Spleen (tissue), 11 donors: ENCODE measurements around the gene PSMC1. TPM values are rescaled to one million over a fixed set of nuclear protein-coding genes. Genes with fewer than 3 reads are reported as not detected.

ENCODE experiments used
- DNase-seq: peaks from one replicate; pipeline ENCODE4 v3.0.0-alpha.2; 2020
- H3K27ac ChIP-seq, 8 donors: fragments of 200-600 bp; sonication (generic) in 7 of 8; 1 replicate in 4 of 8; 2 replicates in 4 of 8; pipeline versions ENCODE4 v1.5.0 to v1.8.0; 2016 to 2021; ENCODE audit warnings: inconsistent platforms in 4 of 8, mild to moderate bottlenecking in 4 of 8, moderate library complexity in 1 of 8
- H3K27me3 ChIP-seq, 7 donors: fragments of 200-600 bp; sonication (generic) in 6 of 7; replicated peaks in 1 of 7; 1 replicate in 4 of 7; 2 replicates in 3 of 7; pipeline versions ENCODE4 v1.5.0 to v1.8.0; 2016 to 2021; ENCODE audit warnings: inconsistent platforms in 3 of 7, mild to moderate bottlenecking in 1 of 7
- H3K36me3 ChIP-seq, 6 donors: fragments of 200-600 bp; sonication (generic) in 5 of 6; 1 replicate in 4 of 6; 2 replicates in 2 of 6; pipeline versions ENCODE4 v1.5.0 to v1.8.0; 2016 to 2021; ENCODE audit warnings: inconsistent platforms in 2 of 6
- H3K4me1 ChIP-seq, 6 donors: fragments of 200-600 bp; sonication (generic) in 5 of 6; 1 replicate in 3 of 6; 2 replicates in 3 of 6; pipeline versions ENCODE4 v1.5.0 to v1.8.0; 2016 to 2021; ENCODE audit warnings: inconsistent platforms in 3 of 6
- H3K4me3 ChIP-seq, 8 donors: fragments of 200-600 bp; sonication (generic) in 7 of 8; 1 replicate in 4 of 8; 2 replicates in 4 of 8; pipeline versions ENCODE4 v1.5.0 to v1.8.0; 2016 to 2021; ENCODE audit warnings: inconsistent platforms in 4 of 8, mild to moderate bottlenecking in 4 of 8, moderate library complexity in 2 of 8
- H3K9me3 ChIP-seq, 8 donors: fragments of 200-600 bp; sonication (generic) in 7 of 8; 1 replicate in 4 of 8; 2 replicates in 4 of 8; pipeline versions ENCODE4 v1.5.0 to v1.8.0; 2016 to 2021; ENCODE audit warnings: inconsistent platforms in 4 of 8
- POLR2A ChIP-seq, 3 donors: fragments of 450-650 bp; IDR thresholded peaks; one replicate each; pipeline ENCODE4 v1.5.1; 2017; ENCODE audit warnings: antibody characterized with exemption in 3 of 3, mild to moderate bottlenecking in 1 of 3
- POLR2AphosphoS5 ChIP-seq, 3 donors: sonication (generic); formaldehyde crosslinking; IDR thresholded peaks; one replicate each; pipeline ENCODE4 v1.5.1; 2017; ENCODE audit warnings: antibody characterized with exemption in 3 of 3
- WGBS, 5 donors: extraction: QIAGEN DNeasy Blood & Tissue Kit in 3 of 5; methylation state at CpG; one replicate each; pipeline versions ENCODE4 v1.1.5 to v1.1.7; 2013 to 2018; 5-methylcytosine and 5-hydroxymethylcytosine counted together
- intact Hi-C: fragments of 100-400 bp; cut with DNase I; formaldehyde crosslinking; loops from one replicate; pipeline ENCODE4 v1.15.0; 2023; ENCODE audit warnings: low total_unique reads
- polyA plus RNA-seq, 3 donors: library from polyadenylated mRNA; stranded (reverse); fragments of 200-250 nt; gene quantifications; one replicate each; pipeline ENCODE4 v1.2.1, GENCODE V29; 2013
- total RNA-seq, 7 donors: library from RNA; depleted of rRNA in 3 of 7; stranded (reverse); fragments of >200 nt in 3 of 7; fragmentation: NEBNext Ultra II Directional in 4 of 7; extraction: Animal tissue kit (Norgen Biotek cat#: 25700) in 4 of 7; gene quantifications; one replicate each; pipeline versions ENCODE4 v1.1.0 to v1.2.1, GENCODE V29; 2016 to 2021
- TF ChIP-seq, protein P1 (sequence below), 11 experiments: fragments of 200-600 bp in 7 of 11; fragments of 450-650 bp in 4 of 11; sonication (generic) in 4 of 11; IDR thresholded peaks in 8 of 11; conservative IDR thresholded peaks in 3 of 11; 1 replicate in 7 of 11; 2 replicates in 4 of 11; pipeline versions ENCODE4 v1.4.0 to v1.8.0; 2016 to 2021; ENCODE audit warnings: antibody characterized with exemption in 11 of 11, inconsistent platforms in 4 of 11, mild to moderate bottlenecking in 1 of 11
- donor health status: healthy with polysubstance abuse.
- donor health status: DM: no; HTN: no; CAD: no; lungs with moderate emphysema.
- donor health status: DM: no; HTN: no; CAD: no.
- donor health status: Bipolar disorder and iron deficiency.
- donor health status: healthy.
- donor health status: DM: no; HTN: no; CAD: no.
- donor health status: DM: yes; HTN: yes; CAD: no.

PSMC1 gene
- total and polyA plus RNA-seq, 10 donors, result 70.7 to 104 (median 84.6) TPM

DNA sequence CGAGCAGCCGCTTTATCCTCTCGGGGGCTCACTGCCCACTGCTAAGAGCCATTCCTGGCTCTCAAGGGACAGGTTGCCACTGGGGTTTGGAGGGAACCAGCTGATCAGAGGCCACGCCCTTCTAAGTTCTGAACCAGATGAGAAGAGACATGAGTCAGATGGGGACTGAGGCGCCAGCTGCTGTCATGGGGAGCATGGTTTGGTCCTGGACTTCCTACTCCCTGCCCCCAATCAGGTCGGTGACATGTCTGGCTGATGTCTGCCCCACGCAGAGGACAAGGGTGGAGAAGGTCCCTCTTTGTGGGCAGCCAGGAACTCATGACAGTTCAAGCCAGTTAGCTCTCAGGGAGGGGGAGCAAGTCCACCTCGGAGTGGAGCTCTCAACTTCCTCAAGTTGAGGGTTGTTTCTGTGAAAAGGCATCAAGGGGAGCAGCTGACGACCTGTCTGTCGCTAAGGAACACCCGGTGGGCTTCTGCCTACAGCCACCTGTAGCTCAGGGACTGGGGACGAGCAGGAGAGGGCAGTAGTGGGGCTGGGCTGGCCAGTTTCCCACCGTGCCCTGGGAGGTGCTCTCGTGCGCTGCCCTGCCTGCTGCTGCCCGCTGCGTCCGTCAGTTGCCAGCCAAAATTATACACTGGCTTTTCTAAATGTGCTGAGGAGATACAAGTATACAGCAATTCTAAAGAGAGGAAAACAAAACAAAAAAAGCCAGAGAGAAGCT is 20.5 kb downstream of the PSMC1 start:
- WGBS, 5 donors, result 83 to 91% (median 86%) methylated on average over 17 to 18 of the region's 18 CpGs
- TF ChIP-seq POLR2A (IDR thresholded peaks at IDR 0.05) (no peak), POLR2AphosphoS5 (IDR thresholded peaks at IDR 0.05) (no peak)
- TF ChIP-seq, protein P1, sequence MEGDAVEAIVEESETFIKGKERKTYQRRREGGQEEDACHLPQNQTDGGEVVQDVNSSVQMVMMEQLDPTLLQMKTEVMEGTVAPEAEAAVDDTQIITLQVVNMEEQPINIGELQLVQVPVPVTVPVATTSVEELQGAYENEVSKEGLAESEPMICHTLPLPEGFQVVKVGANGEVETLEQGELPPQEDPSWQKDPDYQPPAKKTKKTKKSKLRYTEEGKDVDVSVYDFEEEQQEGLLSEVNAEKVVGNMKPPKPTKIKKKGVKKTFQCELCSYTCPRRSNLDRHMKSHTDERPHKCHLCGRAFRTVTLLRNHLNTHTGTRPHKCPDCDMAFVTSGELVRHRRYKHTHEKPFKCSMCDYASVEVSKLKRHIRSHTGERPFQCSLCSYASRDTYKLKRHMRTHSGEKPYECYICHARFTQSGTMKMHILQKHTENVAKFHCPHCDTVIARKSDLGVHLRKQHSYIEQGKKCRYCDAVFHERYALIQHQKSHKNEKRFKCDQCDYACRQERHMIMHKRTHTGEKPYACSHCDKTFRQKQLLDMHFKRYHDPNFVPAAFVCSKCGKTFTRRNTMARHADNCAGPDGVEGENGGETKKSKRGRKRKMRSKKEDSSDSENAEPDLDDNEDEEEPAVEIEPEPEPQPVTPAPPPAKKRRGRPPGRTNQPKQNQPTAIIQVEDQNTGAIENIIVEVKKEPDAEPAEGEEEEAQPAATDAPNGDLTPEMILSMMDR (IDR thresholded peaks at IDR 0.05 in 8 of 11, conservative IDR thresholded peaks at IDR 0.05 in 3 of 11), result no peak

DNA sequence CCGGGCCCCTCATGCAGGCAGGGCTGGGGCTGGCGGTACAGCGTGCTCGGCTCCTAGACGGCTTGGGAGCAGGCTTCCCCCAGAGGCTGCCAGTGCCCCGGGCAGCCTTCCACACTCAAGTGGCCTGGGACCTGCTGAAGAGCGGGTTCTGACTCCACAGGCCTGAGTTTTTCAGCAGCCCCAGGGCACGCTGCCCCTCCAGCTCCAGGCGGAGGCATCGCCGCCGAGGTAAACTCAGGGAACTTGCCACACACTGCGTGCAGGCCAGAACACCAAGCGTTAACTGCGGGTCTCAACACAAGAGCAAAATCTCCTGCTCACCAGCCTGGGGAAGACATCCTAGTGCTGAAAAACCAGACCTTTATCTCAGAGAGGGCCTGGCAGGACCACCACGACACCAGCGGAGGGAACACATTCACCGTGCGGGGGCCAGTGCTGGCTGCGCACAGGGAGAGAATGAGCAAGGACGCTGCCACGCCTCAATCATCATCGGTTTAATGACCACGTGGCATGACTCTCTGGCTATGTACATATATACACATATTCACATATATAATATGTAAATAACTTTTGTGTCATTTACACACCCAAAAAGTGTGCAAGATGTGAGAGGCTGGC is 21.3 kb downstream of the PSMC1 start:
- Histone ChIP-seq H3K9me3 (no peaks in the 10 kb centered on the region), H3K36me3 (peaks cover 0 to 98% (median 60%) of the 10 kb centered on the region in 6 donors), H3K27me3 (no peaks in the 10 kb centered on the region), H3K4me1 (peaks cover 0 to 30% (median 18%) of the 10 kb centered on the region in 6 donors), H3K4me3 (no peak overlapping the region), H3K27ac (no peak overlapping the region)
- DNase-seq, result no peak
- intact Hi-C loops, result no loop called here
- whole genome bisulfite sequencing, 5 donors, result 88 to 96% (median 95%) methylated on average over 19 to 24 of the region's 24 CpGs
- TF ChIP-seq POLR2A (IDR thresholded peaks at IDR 0.05), result no peak
- TF ChIP-seq, protein P1 (IDR thresholded peaks at IDR 0.05 in 8 of 11, conservative IDR thresholded peaks at IDR 0.05 in 3 of 11), result no peak
- TF ChIP-seq POLR2AphosphoS5 (IDR thresholded peaks at IDR 0.05), result peak in 1 of 3 donors; percentile 21

More for the DNA sequence above, 20.5 kb downstream of the PSMC1 start:
- H3K27ac ChIP-seq, result no peak overlapping the region
- peaks cover 0 to 97% (median 62%) of the 10 kb centered on the region in 6 donors for H3K36me3 ChIP-seq
- no peaks in the 10 kb centered on the region for H3K9me3 ChIP-seq
- H3K4me3 ChIP-seq, result no peak overlapping the region
- no peaks in the 10 kb centered on the region for H3K27me3 ChIP-seq
- DNase-seq, result no peak
- peaks cover 0 to 35% (median 21%) of the 10 kb centered on the region in 6 donors for H3K4me1 ChIP-seq
- intact Hi-C loops, result no loop called here

DNA sequence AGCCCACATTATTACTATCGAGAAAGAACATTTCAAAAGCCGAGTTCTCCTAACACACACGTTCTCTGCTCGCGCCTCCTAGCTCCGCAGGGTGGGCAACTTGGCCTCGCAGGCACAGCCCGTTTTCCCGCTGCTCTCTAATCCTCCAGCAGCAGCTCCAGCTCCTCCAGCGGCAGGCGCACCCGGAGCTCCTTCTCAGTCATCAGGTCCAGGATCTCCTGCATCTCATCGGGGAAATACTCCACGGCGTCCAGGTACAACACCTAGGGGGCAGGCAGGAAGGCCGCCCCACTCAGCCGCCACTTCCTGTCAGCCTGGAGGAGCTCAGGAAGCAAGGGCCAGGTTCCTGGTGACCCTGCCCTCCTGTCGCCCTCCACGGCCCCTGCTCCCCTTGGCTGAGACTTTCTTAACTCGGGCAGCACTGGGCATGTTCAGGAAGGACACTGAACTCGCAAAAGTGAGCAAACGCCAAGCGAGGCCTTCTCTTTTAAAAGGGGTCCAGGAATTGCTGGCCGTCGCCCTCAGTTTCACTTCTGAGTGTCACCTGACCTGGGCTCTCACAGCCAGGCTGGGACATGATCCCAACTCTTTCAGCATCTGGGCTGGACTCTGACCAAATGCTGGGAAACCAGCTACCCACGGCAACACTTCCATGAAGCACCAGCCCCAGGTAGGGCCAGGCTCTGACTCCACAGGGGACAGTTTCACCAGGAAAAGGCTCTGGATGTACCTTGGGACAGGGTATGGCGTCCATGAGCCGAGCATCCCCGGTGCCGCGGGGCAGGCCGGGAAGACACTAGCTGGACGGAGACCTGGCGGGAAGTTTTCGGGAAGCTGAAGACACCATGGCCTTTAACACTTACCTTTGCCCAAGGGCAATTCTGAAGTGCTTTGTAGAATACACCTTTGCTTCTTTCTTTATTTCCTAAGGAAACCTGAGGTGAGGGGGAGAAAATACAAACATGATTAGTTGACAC is 22.1 kb downstream of the PSMC1 start:
- 85 to 94% (median 89%) methylated on average over 34 to 35 of the region's 35 CpGs for WGBS, 5 donors
- H3K27ac ChIP-seq, result no peak overlapping the region
- TF ChIP-seq, protein P1 (IDR thresholded peaks at IDR 0.05 in 8 of 11, conservative IDR thresholded peaks at IDR 0.05 in 3 of 11), result no peak
- TF ChIP-seq POLR2AphosphoS5 (IDR thresholded peaks at IDR 0.05) (no peak), POLR2A (IDR thresholded peaks at IDR 0.05) (no peak)
- H3K36me3 ChIP-seq, result peaks cover 0 to 98% (median 58%) of the 10 kb centered on the region in 6 donors
- no peak for DNase-seq
- no peaks in the 10 kb centered on the region for H3K9me3 ChIP-seq
- H3K4me3 ChIP-seq, result no peak overlapping the region
- intact Hi-C loops, result no loop called here
- peaks cover 0 to 22% (median 13%) of the 10 kb centered on the region in 6 donors for H3K4me1 ChIP-seq
- H3K27me3 ChIP-seq, result no peaks in the 10 kb centered on the region
